ENCODE measurements around the gene MAPT.

Gene MAPT

DNA sequence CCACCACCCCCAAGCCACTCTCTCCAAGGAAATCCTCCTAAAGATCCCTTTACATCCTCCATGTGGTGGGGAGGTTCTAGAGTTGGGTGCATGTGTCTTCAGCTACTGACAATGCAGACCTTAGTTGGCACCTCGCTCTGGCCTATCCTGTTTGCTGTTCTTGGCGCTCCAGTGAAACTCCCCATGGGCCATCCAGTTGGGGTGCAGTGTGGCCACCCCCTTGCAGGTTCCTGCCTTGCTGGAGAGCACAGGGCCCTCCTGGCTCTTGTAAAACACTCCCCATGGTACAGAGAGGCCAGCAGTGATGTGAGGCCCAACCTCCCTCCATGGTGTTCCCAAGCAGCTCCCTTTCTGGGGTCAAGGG is 82.0 kb downstream of the MAPT start:
- no peak for DNase-seq

DNA sequence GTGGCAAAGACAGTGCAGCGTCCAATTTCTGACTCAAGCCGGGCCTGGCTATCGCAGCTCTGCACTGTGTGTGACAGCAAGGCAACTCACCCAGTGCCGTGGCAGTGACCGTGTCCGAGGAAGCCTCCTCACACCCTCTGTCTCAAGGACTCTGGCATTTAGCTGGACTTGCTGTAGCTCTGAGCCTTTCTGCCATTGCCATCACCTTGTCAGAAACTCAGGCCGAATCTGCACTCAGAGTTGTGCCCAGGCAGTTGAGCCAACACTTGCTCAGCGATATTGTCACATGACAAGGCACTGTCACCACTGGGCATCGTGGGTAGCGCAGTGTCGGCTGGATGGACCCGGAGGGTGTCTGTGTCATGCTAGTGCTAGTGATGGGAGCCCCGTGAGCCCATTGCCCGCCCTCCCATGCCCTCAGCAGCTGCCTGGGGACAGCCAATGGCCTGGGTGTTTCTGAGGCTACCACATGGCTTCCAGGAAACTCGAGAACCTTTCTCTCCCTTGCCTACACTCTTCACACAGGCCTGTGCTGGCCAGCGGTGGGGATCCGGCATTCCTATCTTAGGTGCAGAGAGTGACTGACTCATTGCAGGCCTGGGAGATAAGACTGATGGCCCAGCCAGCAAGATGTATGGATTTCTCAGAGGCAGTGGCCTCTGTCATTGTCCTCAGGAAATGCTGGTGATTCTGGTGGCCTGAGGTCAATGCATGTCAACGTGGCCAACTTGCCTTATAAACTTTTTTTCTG is 82.6 kb downstream of the MAPT start:
- DNase-seq = no peak

- DNase-seq = no peak
Measured at GRCh38 chr17:45977506-45977824, 83.1 kb downstream of the MAPT start.

DNA sequence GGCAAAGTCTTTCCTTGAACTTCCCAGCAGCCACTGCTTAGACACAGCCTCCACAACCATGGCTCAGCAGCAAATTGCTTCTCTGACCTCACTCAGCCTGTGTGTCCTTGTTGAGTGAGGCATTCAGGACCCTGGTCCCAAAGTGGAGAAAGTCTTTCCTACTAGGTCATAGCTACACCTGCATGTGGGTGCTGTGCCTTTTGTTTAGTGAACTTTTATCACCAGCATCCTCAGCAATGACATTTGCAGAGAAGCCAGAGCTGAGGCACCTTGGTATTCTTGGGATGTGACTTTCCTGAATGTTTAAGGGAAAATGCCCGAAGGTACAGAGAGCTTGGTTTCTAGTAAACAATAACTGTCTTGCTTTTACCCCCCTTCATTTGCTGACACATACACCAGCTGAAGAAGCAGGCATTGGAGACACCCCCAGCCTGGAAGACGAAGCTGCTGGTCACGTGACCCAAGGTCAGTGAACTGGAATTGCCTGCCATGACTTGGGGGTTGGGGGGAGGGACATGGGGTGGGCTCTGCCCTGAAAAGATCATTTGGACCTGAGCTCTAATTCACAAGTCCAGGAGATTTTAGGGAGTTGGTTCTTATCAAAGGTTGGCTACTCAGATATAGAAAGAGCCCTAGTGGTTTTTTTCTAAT is 83.7 kb downstream of the MAPT start:
- no peak for DNase-seq

- no peak for DNase-seq
Measured at GRCh38 chr17:45979137-45979536, 84.8 kb downstream of the MAPT start.

DNA sequence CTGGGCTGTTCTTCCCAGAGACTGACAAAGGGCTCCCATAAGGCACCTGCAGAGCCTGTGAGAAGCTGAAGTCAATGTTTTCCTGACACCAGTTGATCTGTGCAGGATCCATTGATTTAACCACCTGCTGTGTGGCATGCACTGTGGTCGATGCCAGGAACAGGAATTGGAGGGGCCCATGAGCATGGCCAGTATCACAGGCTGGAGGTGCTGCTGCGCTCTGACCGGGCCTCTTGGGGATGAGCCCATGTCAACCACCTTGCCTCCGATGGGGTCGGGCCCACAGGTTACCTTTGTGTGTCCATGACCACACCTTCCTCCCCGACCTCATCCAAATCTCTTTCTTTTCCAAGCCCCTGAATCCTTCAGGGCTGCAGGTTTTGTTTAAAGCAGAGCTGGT is 86.5 kb downstream of the MAPT start:
- no peak for DNase-seq

DNA sequence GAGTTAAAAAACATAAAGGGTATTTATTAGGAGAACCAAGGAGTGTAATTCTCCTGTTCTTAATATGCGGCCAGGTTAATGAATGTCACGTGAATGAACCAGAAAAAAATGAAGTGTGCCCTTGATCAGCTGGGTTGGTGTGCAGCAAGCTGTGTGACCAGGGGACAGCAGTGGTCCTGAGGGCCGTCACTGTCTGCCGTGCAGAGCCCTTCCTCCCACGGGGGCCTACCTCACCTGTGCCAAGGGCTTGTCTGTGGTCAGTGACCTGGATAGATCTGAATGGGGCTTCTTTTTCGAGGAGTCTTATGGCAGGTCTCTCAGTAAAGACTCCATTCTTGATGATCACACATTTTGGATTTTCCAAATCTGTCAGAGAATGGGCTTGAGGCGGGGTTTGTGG is 87.0 kb downstream of the MAPT start:
- DNase-seq = no peak

DNA sequence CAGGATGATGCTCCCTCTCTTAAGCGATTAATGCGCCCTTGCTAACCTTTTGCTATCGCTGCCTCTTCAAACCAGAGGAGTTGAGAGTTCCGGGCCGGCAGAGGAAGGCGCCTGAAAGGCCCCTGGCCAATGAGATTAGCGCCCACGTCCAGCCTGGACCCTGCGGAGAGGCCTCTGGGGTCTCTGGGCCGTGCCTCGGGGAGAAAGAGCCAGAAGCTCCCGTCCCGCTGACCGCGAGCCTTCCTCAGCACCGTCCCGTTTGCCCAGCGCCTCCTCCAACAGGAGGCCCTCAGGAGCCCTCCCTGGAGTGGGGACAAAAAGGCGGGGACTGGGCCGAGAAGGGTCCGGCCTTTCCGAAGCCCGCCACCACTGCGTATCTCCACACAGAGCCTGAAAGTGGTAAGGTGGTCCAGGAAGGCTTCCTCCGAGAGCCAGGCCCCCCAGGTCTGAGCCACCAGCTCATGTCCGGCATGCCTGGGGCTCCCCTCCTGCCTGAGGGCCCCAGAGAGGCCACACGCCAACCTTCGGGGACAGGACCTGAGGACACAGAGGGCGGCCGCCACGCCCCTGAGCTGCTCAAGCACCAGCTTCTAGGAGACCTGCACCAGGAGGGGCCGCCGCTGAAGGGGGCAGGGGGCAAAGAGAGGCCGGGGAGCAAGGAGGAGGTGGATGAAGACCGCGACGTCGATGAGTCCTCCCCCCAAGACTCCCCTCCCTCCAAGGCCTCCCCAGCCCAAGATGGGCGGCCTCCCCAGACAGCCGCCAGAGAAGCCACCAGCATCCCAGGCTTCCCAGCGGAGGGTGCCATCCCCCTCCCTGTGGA is 88.6 kb downstream of the MAPT start:
- no peak for DNase-seq

DNA sequence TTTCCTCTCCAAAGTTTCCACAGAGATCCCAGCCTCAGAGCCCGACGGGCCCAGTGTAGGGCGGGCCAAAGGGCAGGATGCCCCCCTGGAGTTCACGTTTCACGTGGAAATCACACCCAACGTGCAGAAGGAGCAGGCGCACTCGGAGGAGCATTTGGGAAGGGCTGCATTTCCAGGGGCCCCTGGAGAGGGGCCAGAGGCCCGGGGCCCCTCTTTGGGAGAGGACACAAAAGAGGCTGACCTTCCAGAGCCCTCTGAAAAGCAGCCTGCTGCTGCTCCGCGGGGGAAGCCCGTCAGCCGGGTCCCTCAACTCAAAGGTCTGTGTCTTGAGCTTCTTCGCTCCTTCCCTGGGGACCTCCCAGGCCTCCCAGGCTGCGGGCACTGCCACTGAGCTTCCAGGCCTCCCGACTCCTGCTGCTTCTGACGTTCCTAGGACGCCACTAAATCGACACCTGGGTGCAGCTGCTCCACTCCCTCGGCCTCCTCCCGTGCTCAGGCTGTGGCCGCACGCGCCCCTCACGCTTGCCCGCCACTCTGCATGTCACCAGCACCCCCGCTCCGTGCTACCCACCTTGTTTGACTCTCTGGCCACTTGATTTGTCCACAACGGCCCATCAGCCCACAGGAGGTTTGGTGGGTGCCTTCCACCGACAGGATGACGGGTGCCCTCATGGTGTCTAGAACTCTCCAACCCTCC is 89.4 kb downstream of the MAPT start:
- no peak for DNase-seq

DNA sequence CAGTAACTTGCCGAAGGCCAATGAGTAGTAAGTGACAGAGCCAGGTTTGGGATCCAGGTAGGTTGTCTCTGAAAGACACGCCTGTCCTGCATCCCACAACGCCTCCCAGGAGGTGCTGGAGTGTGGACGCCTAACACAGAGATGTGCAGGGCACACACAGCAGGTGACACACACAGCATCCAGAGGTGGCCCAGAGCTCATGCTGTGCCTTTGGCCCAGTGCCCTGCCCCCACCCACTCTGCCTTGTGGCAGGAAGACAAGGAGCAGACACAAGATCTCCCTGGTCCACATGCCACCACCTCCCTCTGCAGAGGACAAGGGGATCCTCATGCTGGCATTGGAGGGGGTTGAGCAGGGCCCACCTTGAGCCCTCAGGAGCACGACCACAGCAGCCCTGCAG is 90.0 kb downstream of the MAPT start:
- no peak for DNase-seq

- DNase-seq = no peak
Measured at GRCh38 chr17:45985447-45985846, 91.1 kb downstream of the MAPT start.

GRCh38 chr17:45986056-45986455 is 91.7 kb downstream of the MAPT start:
- no peak for DNase-seq

DNA sequence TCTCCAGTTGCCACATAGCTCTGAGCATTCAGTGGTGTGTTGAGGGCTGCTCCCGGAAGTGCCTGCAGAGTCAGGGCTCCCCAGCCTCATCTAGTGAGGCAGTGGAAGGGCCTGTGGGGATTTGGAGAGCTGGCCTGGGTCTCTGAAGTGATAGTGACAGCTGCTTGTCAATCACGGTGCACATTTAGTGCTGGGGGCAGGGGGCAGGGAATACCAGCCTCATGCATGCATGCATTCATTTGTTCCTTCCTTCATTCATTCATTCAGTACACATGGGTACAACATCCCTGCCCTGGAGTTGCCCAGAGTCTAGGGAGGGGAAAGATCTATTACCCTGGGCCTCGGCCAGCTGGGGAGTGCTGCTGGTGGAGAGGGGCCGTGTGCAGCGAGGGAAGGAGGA is 93.4 kb downstream of the MAPT start:
- DNase-seq = no peak

GRCh38 chr17:45989759-45990158 is 95.4 kb downstream of the MAPT start:
- DNase-seq = no peak

GRCh38 chr17:45990886-45991285 is 96.5 kb downstream of the MAPT start:
- DNase-seq = no peak

DNA sequence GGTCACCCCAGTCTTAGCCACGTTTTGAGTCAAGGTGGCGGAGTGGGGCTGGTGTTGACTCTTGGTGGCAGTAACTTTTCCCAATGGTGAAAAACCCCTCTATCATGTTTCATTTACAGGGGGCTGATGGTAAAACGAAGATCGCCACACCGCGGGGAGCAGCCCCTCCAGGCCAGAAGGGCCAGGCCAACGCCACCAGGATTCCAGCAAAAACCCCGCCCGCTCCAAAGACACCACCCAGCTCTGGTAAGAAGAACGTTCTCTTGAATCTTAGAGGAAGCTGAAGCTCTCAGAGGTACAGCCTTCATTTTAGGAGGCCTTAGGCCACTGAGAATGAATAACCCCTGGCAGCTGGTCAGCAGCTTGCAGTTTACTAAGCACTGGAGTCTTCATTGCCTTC is 97.0 kb downstream of the MAPT start:
- DNase-seq = no peak

GRCh38 chr17:45992175-45992574 is 97.8 kb downstream of the MAPT start:
- no peak for DNase-seq

DNA sequence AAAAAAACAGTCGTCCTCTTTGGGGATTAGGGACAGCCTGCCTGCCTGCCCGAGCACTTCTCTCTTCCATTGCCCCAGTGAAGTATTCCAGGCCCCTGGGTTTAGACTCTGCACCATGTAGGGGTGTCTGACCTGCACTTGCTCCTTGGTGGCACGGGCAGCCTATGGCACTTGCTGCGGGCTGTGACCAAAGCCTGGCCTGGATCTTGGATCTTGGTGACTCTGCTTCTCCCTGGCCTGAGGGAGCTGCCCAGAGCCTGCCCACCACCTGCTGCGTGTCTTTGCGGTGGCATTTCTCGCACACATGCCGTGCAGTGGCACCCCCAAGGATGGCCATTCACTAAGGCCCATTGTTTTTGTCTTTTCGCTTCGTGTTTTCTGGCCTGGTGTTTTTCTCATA is 98.5 kb downstream of the MAPT start:
- no peak for DNase-seq

DNA sequence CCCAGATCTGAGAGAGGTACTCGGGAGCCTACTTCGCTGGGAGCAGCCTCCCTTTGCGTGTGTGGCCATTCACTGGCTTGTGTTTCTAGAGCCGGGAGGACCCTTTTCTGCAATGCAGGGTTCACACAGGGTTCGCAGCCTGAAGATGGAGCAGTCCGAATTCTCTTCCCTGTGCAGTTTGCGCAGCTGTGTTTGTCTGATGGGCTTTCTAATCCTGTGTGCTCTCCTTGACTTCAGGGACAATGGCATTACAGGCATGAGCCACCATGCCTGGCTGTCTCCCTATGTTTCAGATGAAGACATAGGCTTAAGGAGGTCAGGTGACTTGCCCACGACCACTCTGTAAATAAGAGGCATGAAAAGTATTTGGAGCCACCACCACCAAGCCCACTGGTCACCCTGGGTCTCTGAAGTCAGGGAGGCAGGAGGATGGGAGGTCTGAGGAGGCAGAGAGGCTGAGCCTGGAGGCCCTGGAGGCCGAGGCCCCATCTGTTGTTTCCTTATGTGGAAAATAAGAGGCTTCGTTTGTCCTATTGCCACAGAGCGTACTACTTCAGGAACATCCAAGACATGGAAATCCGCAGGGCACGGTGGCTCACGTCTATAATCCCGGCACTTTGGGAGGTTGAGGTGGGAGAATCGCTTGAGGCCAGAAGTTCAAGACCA is 99.7 kb downstream of the MAPT start:
- DNase-seq = no peak

DNA sequence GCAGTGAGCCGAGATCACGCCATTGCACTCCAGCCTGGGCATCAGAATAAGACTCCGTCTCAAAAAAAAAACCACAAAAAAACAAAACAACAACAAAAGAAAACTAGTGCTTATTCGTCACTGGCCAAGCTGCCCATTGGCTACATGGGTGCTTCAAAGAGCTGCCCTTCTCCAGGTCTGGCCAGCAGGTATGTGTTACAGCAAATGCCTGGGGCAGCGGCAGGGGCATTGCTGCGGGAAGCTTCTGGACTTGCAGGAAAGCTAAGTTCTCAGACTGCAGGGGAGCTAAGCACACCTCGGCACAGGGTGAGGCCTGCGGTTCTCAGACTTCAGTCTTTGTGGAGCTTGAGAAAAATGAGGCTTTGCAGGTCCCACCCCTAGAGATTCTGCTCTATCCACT is 100.6 kb downstream of the MAPT start:
- no peak for DNase-seq

DNA sequence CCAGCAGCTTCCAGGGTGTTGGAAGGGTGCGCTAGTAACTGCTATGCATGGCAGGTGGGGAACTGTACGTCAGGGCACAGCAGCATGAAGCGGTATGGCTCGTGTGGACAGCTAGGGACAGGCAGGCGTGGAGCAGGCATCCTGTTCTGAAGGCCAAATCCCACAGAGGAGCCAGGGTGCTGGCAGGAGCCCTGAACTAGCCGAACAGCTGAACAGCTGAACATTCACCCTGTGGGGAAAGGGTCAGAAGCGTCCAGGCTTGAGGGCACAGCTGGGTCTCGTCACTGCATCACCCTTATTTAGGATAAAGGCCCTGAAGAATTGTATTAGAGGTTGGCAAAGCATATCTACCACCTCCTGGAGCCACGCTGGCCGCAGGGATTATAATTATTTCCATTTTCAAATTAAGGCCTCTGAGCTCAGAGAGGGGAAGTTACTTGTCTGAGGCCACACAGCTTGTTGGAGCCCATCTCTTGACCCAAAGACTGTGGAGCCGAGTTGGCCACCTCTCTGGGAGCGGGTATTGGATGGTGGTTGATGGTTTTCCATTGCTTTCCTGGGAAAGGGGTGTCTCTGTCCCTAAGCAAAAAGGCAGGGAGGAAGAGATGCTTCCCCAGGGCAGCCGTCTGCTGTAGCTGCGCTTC is 101.4 kb downstream of the MAPT start:
- DNase-seq = no peak

- no peak for DNase-seq
Measured at GRCh38 chr17:45996282-45996937, 102.1 kb downstream of the MAPT start.

All from NK-92 treated with Interleukin-12 subunit alpha and Interleukin-12 subunit beta, amount 100 ng/mL, for 24 hours (cell line).